Measurements from ENCODE around the gene OSBPL7. TPM values are rescaled to one million over a fixed set of nuclear protein-coding genes. Genes with fewer than 3 reads are reported as not detected.

OSBPL7 gene
- total and polyA plus RNA-seq, 8 donors = 7.9 to 330 (median 43.9) TPM

DNA sequence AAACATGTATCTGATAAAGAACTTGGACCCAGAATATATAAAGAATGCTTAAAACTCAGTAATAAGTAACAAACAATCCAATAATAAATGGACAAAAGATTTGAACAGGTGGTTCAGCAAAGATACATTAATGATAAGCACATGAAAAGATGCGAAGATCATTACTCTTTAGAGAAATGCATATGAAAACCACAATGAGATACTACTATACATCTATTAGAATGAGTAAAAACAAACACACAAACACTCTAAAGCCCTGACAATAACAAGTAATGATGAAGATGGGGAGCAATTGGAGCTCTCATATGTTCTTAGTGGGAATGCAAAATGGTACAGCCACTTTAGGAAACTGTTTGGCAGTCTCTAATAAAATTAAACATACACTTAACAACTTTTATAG, 29.1 kb downstream of the OSBPL7 start:
- DNase-seq = no peak
- WGBS, 5 donors = 43 to 75% (median 71%) methylated on average over 1 of the region's 1 CpG
- no peaks in the 10 kb centered on the region for H3K9me3 ChIP-seq
- H3K4me1 ChIP-seq = peaks cover 8 to 12% (median 10%) of the 10 kb centered on the region in 4 donors
- no peak overlapping the region for H3K4me3 ChIP-seq
- peaks cover 0 to 85% (median 56%) of the 10 kb centered on the region in 3 donors for H3K27me3 ChIP-seq
- no peak for TF ChIP-seq POLR2AphosphoS5 (IDR thresholded peaks at IDR 0.05)
- TF ChIP-seq, protein P1, sequence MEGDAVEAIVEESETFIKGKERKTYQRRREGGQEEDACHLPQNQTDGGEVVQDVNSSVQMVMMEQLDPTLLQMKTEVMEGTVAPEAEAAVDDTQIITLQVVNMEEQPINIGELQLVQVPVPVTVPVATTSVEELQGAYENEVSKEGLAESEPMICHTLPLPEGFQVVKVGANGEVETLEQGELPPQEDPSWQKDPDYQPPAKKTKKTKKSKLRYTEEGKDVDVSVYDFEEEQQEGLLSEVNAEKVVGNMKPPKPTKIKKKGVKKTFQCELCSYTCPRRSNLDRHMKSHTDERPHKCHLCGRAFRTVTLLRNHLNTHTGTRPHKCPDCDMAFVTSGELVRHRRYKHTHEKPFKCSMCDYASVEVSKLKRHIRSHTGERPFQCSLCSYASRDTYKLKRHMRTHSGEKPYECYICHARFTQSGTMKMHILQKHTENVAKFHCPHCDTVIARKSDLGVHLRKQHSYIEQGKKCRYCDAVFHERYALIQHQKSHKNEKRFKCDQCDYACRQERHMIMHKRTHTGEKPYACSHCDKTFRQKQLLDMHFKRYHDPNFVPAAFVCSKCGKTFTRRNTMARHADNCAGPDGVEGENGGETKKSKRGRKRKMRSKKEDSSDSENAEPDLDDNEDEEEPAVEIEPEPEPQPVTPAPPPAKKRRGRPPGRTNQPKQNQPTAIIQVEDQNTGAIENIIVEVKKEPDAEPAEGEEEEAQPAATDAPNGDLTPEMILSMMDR (IDR thresholded peaks at IDR 0.05) = no peak
- TF ChIP-seq POLR2A (IDR thresholded peaks at IDR 0.05) = no peak
- no peak for TF ChIP-seq EP300 (IDR thresholded peaks at IDR 0.05)
- H3K27ac ChIP-seq = no peak overlapping the region
- H3K36me3 ChIP-seq = no peaks in the 10 kb centered on the region
- intact Hi-C loops (cut with DNase I; ENCODE audit: low total_unique reads) = no loop called here

DNA sequence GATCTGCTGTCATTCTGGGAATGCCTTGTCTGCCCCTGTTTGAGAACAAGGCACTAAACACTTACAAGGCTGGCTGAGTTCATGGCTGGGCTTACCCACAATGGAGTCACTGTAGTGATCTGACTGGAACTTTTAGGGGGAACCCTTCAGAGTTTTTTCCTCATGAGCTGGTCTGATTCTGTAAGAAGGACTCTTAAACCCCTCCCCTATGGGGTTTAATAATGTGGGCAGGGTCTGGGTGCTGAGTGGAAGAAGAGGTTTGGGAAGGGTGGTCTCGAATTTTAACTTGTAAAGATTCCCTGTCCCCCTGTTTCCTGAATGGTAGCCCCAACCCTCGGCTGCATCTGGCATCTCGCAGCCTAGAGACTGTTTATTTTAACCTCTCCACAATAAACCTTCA, 30.6 kb downstream of the OSBPL7 start:
- peaks cover 8 to 12% (median 10%) of the 10 kb centered on the region in 4 donors for H3K4me1 ChIP-seq
- H3K36me3 ChIP-seq = no peaks in the 10 kb centered on the region
- peaks cover 0 to 84% (median 61%) of the 10 kb centered on the region in 3 donors for H3K27me3 ChIP-seq
- 23 to 42% (median 34%) methylated on average over 3 of the region's 3 CpGs for WGBS, 5 donors
- intact Hi-C loops (cut with DNase I; ENCODE audit: low total_unique reads) = no loop called here
- TF ChIP-seq POLR2A (IDR thresholded peaks at IDR 0.05) = no peak
- TF ChIP-seq, protein P1 (IDR thresholded peaks at IDR 0.05) = no peak
- TF ChIP-seq EP300 (IDR thresholded peaks at IDR 0.05) = no peak
- no peak for TF ChIP-seq POLR2AphosphoS5 (IDR thresholded peaks at IDR 0.05)
- H3K9me3 ChIP-seq = no peaks in the 10 kb centered on the region
- no peak overlapping the region for H3K27ac ChIP-seq
- no peak for DNase-seq
- H3K4me3 ChIP-seq = no peak overlapping the region

DNA sequence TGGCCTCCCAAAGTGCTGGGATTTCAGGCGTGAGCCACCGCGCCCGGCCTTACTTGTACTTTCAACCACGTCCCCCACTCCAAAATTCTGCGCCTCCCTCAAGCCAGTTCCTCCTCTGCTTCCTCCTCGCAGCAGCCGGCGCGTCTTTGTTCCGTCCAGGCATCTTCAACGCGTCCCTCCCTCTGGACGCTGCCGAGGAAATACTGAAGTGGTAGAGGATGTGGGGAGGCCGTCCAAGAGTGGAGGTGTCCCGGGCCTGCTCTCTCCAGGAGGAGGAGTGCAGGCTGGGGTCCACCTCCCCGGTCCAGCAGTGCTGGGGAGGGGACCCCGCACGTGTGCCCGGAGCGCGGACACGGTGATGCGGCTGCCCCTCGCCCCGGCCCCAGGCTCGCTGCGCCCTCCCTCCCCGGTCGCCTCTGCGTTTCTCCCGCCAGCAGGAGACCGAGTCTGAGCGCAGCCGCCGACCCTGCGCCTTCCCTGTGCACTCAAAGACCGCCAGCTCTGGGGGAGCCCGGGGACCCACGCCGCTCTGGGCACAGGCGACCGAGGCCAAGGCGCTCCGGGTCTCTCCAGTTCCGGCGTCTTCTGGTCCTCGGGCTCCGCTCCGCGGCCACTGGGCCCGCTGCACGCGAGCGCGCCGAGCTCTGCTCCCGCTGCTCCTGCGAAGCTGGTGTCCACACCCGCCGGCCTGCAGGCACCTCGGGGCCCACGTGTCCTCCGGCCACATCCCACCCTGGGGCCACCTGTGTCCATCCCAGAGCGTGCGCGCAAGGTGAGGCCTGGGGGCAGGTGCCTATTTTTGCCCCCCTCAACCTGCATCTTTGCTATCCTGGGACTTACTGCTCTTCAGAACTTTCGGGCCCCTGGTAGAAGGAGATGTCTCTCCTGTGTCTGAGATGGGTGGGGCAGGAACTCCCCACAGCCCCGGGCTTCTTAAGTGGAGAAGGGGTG, 31.7 kb downstream of the OSBPL7 start:
- H3K9me3 ChIP-seq = no peaks in the 10 kb centered on the region
- no peak for TF ChIP-seq EP300 (IDR thresholded peaks at IDR 0.05)
- TF ChIP-seq, protein P1 (IDR thresholded peaks at IDR 0.05) = peak in 4 of 7 experiments; percentile 11 to 29 (median 23)
- no peaks in the 10 kb centered on the region for H3K36me3 ChIP-seq
- peak overlapping the region; percentile 39 to 59 (median 45) for H3K4me3 ChIP-seq
- 2 to 5% (median 3%) methylated on average over 19 to 70 of the region's 70 CpGs for WGBS, 5 donors
- peak; percentile 62 to 82 for DNase-seq
- peaks cover 0 to 79% (median 61%) of the 10 kb centered on the region in 3 donors for H3K27me3 ChIP-seq
- intact Hi-C loops (cut with DNase I; ENCODE audit: low total_unique reads) = no loop called here
- H3K4me1 ChIP-seq = peaks cover 8 to 12% (median 10%) of the 10 kb centered on the region in 4 donors
- H3K27ac ChIP-seq = no peak overlapping the region

DNA sequence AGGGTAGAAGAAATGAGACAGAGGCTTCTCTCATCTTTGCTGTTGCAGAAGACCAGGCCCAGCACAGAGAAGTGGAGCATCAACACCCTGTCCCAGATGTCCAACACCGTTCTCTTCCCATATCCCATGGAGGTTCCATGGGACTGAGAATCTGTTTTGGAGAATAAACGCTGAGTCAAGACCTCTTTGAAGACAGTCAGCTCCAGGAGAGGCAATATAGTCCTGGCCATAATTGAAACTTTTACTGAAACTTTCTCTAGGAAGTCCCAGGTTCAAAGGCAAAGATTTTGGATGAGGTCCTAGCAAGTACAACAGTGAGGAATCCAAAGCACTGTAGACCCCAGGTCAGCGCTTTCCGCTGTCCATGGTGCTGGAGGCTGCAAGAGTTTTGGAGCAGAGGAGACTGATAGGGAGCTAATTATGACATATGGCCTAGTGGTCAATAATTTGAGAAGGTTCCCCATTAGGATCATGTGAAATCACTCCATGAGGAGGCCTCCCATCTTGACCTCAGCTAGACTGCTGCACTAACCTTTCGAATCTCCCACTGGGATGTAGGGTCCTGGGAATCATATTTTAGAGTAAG, 36.0 kb downstream of the OSBPL7 start:
- H3K36me3 ChIP-seq = no peaks in the 10 kb centered on the region
- no peaks in the 10 kb centered on the region for H3K9me3 ChIP-seq
- intact Hi-C loops (cut with DNase I; ENCODE audit: low total_unique reads) = no loop called here
- H3K4me3 ChIP-seq = no peak overlapping the region
- peaks cover 0 to 69% (median 30%) of the 10 kb centered on the region in 3 donors for H3K27me3 ChIP-seq
- H3K27ac ChIP-seq = no peak overlapping the region
- TF ChIP-seq, protein P1 (IDR thresholded peaks at IDR 0.05) = no peak
- no peak for TF ChIP-seq POLR2A (IDR thresholded peaks at IDR 0.05)
- no peak for TF ChIP-seq POLR2AphosphoS5 (IDR thresholded peaks at IDR 0.05)
- no peak for TF ChIP-seq EP300 (IDR thresholded peaks at IDR 0.05)
- peaks cover 8 to 12% (median 10%) of the 10 kb centered on the region in 4 donors for H3K4me1 ChIP-seq
- peak in 1 of 2 donors; percentile 69 for DNase-seq
- WGBS, 5 donors = 31 to 47% (median 37%) methylated on average over 5 of the region's 5 CpGs
